DND-41 (cell line): ENCODE measurements around the gene PHF21B.

ENCODE experiments used
- CTCF ChIP-seq: IDR thresholded peaks from 2 replicates; pipeline ENCODE4 v1.5.1; 2012; ENCODE audit warnings: borderline replicate concordance, low read length, moderate library complexity, mild to moderate bottlenecking; ENCODE audit not compliant: poor library complexity, severe bottlenecking; ENCODE audit errors: extremely low read depth
- EZH2 ChIP-seq: IDR thresholded peaks from 3 replicates; pipeline ENCODE4 v1.6.1; 2012; ENCODE audit warnings: borderline replicate concordance, low read depth, mild to moderate bottlenecking, moderate library complexity, low read length, inconsistent platforms; ENCODE audit not compliant: severe bottlenecking

- TF ChIP-seq CTCF: no peak
- TF ChIP-seq EZH2: no peak
Measured at GRCh38 chr22:44927463-44928135, 82.2 kb downstream of the PHF21B start.
